Gastrocnemius medialis (tissue), 4 donors: ENCODE measurements around the gene DSC1. TPM values are rescaled to one million over a fixed set of nuclear protein-coding genes. Genes with fewer than 3 reads are reported as not detected.
"Not testable (repeated sequence)": the region's sequence is repeated elsewhere in the genome, so short reads cannot be mapped to it uniquely, and the experiment has no call there.

Experiments
- ATAC-seq, 2 donors: fragments of 150-250 bp; one replicate each; pipeline ENCODE4 v1.9.1; 2016
- DNase-seq, 2 donors: peaks; one replicate each; pipeline ENCODE4 v3.0.0-alpha.2; 2019
- H3K27ac ChIP-seq, 4 donors: fragments of 200-600 bp; sonication (generic); 1 replicate in 1 of 4; 2 replicates in 3 of 4; pipeline ENCODE4 v1.5.1; 2016 to 2018; ENCODE audit warnings: mild to moderate bottlenecking in 2 of 4, moderate library complexity in 1 of 4
- H3K27me3 ChIP-seq, 3 donors: fragments of 200-600 bp; sonication (generic) in 2 of 3; 1 replicate in 1 of 3; 2 replicates in 2 of 3; pipeline versions ENCODE4 v1.5.1 to v1.6.0; 2016 to 2019; ENCODE audit warnings: mild to moderate bottlenecking in 1 of 3, moderate library complexity in 1 of 3
- H3K36me3 ChIP-seq, 2 donors: fragments of 200-600 bp; sonication (generic) in 1 of 2; one replicate each; pipeline ENCODE4 v1.5.1; 2017 to 2018
- H3K4me1 ChIP-seq, 2 donors: fragments of 200-600 bp; sonication (generic) in 1 of 2; one replicate each; pipeline ENCODE4 v1.5.1; 2016 to 2017; ENCODE audit warnings: mild to moderate bottlenecking in 2 of 2
- H3K4me3 ChIP-seq, 4 donors: fragments of 200-600 bp; sonication (generic) in 3 of 4; 1 replicate in 1 of 4; 2 replicates in 3 of 4; pipeline ENCODE4 v1.5.1; 2016 to 2019; ENCODE audit warnings: mild to moderate bottlenecking in 2 of 4
- H3K9me3 ChIP-seq, 3 donors: fragments of 200-600 bp; sonication (generic) in 2 of 3; 1 replicate in 1 of 3; 2 replicates in 2 of 3; pipeline ENCODE4 v1.5.1; 2016 to 2019
- POLR2A ChIP-seq, 2 donors: fragments of 450-650 bp; IDR thresholded peaks; one replicate each; pipeline ENCODE4 v1.6.1; 2017; ENCODE audit warnings: antibody characterized with exemption in 2 of 2, mild to moderate bottlenecking in 2 of 2, moderate library complexity in 2 of 2
- in situ Hi-C, 4 donors: fragments of 200-750 bp; cut with MboI; loops; one replicate each; pipeline versions ENCODE4 v1.15.0 to v1.8.0; 2017; ENCODE audit warnings: low sequenced_read_pairs in 4 of 4
- intact Hi-C: fragments of 100-400 bp; cut with DNase I; formaldehyde crosslinking; loops from one replicate; pipeline ENCODE4 v1.15.1; 2023; ENCODE audit warnings: low total_unique reads
- total RNA-seq, 4 donors: library from RNA; depleted of rRNA; stranded (reverse); fragments of >200 nt; gene quantifications; one replicate each; pipeline versions ENCODE4 v1.1.0 to v1.2.3, GENCODE V29; 2016
- TF ChIP-seq, protein P1 (sequence below), 5 experiments: fragments of 450-650 bp in 3 of 5; fragments of 200-600 bp in 2 of 5; sonication (generic) in 2 of 5; IDR thresholded peaks in 4 of 5; conservative IDR thresholded peaks in 1 of 5; 1 replicate in 4 of 5; 2 replicates in 1 of 5; pipeline ENCODE4 v1.5.1; 2016 to 2019; ENCODE audit warnings: antibody characterized with exemption in 5 of 5, mild to moderate bottlenecking in 3 of 5, moderate library complexity in 3 of 5

The DSC1 gene
- total RNA-seq, 4 donors from 2014 or later = not detected

DNA sequence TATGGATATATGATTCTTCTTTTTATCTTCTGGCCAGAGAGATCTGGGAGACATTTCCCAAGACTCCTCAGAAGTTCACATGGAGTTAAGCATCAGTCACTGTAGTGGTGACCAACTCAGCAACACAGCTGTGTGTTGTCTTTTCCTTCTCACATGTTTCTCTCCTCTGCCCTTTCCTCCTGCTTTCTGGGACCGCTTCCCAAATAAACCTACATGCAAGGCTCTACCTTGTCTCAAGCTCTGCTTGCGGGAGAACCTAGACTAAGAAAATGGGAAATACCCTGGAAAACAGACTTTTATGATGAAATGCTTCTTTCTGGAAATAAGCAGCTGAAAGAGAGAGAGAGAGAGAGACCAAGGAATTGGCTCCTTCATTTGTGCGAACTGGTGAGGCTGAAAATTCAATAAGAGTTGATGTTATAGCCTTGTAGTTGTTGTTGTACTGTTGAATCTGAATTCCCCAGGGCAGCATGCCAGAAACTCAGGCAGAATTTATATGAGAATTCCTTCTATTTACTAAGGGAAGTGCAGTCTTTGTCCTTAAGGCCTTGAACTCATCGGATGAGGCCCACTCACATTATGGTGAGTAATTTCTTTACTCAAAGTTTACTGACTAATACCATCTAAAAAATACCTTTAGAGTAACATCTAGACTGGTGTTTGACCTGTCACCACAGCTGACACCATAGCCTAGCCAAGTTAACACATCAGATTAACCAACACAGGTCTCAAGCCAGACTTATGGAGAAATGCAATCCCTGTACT, 22.7 kb upstream of the DSC1 start:
- Histone ChIP-seq H3K4me1 (no peaks in the 10 kb centered on the region), H3K9me3 (no peaks in the 10 kb centered on the region), H3K27me3 (no peaks in the 10 kb centered on the region), H3K4me3 (no peak overlapping the region), H3K36me3 (no peaks in the 10 kb centered on the region), H3K27ac (no peak overlapping the region)
- in situ Hi-C loops (loop anchor here in 1 of 4 donors (25.0 kb wide), 1 partner anchor 98 kb away; no protein-coding TSS in a partner anchor), intact Hi-C loops (no loop called here)
- no peak for ATAC-seq
- no peak for TF ChIP-seq POLR2A (IDR thresholded peaks at IDR 0.05)
- TF ChIP-seq, protein P1, sequence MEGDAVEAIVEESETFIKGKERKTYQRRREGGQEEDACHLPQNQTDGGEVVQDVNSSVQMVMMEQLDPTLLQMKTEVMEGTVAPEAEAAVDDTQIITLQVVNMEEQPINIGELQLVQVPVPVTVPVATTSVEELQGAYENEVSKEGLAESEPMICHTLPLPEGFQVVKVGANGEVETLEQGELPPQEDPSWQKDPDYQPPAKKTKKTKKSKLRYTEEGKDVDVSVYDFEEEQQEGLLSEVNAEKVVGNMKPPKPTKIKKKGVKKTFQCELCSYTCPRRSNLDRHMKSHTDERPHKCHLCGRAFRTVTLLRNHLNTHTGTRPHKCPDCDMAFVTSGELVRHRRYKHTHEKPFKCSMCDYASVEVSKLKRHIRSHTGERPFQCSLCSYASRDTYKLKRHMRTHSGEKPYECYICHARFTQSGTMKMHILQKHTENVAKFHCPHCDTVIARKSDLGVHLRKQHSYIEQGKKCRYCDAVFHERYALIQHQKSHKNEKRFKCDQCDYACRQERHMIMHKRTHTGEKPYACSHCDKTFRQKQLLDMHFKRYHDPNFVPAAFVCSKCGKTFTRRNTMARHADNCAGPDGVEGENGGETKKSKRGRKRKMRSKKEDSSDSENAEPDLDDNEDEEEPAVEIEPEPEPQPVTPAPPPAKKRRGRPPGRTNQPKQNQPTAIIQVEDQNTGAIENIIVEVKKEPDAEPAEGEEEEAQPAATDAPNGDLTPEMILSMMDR (IDR thresholded peaks at IDR 0.05 in 4 of 5, conservative IDR thresholded peaks at IDR 0.05 in 1 of 5) = no peak
- DNase-seq = no peak

DNA sequence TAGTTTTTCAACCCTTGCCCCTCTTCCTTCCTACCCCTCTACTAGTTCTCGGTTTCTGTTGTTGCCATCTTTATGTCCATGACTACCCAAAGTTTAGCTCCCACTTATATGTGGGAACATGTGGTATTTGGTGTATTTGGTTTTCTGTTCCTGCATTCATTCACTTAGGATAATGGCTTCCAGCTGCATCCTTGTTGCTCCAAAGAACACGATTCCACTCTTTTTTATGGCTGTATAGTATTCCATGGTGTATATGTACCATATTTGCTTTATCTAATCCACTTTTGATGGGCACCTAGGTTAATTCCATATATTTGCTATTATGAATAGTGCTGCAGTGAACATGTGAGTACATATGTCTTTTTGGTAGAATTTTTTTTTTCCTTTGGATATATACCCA, 20.6 kb upstream of the DSC1 start:
- TF ChIP-seq, protein P1 (IDR thresholded peaks at IDR 0.05 in 4 of 5, conservative IDR thresholded peaks at IDR 0.05 in 1 of 5) = no peak
- TF ChIP-seq POLR2A (IDR thresholded peaks at IDR 0.05) = no peak
- intact Hi-C loops (no loop called here), in situ Hi-C loops (loop anchor here in 1 of 4 donors (25.0 kb wide), 1 partner anchor 96 kb away; no protein-coding TSS in a partner anchor)
- no peaks in the 10 kb centered on the region for H3K9me3 ChIP-seq
- no peak overlapping the region for H3K27ac ChIP-seq
- H3K36me3 ChIP-seq = no peaks in the 10 kb centered on the region
- DNase-seq (no peak), ATAC-seq (no peak)
- H3K4me1 ChIP-seq = no peaks in the 10 kb centered on the region
- H3K27me3 ChIP-seq = no peaks in the 10 kb centered on the region
- no peak overlapping the region for H3K4me3 ChIP-seq

DNA sequence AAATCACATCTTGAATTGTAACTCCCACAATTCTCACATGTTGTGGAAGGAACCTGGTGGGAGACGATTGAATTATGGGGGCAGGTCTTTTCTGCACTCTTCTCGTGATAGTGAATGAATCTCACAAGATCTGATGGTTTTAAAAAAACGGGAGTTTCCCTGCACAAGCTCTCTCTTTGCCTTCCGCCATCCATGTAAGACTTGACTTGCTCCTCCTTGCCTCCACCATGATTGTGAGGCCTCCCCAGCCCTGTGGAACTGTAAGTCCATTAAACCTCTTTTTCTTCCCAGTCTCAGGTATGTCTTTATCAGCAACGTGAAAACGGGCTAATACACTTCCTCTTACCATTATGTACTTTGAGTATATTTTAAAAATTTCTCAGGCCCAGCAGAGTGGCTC, 14.7 kb upstream of the DSC1 start:
- H3K4me1 ChIP-seq, intact Hi-C loops, H3K27me3 ChIP-seq, H3K27ac ChIP-seq, H3K9me3 ChIP-seq, H3K4me3 ChIP-seq, ATAC-seq, DNase-seq, H3K36me3 ChIP-seq: not testable (repeated sequence)
- in situ Hi-C loops = loop anchor here in 1 of 4 donors (25.0 kb wide), 1 partner anchor 90 kb away; no protein-coding TSS in a partner anchor

DNA sequence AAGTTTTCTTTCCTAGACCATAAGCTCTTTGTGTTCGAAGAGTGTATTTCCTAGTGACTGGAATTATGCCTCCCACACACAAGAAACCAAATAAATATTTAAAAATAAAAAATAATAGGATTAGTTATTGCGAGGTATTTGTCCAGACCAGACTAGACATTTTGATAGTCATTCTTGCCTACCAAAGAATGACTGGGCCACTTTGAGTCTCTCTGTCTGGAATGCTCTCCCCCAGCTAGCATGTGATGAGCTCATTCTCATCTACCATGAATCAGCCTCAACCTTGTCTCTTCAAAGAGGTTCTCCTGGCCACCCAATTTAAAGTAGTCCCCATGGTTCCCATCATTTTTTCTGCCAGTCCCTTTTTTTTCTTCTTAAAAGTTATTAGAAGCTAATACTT, 13.9 kb upstream of the DSC1 start:
- H3K27ac ChIP-seq = no peak overlapping the region
- in situ Hi-C loops = loop anchor here in 1 of 4 donors (25.0 kb wide), 1 partner anchor 89 kb away; no protein-coding TSS in a partner anchor
- no peaks in the 10 kb centered on the region for H3K27me3 ChIP-seq
- DNase-seq (no peak), ATAC-seq (no peak)
- intact Hi-C loops = no loop called here
- H3K36me3 ChIP-seq = no peaks in the 10 kb centered on the region
- no peaks in the 10 kb centered on the region for H3K4me1 ChIP-seq
- no peaks in the 10 kb centered on the region for H3K9me3 ChIP-seq
- no peak overlapping the region for H3K4me3 ChIP-seq
- TF ChIP-seq, protein P1 (IDR thresholded peaks at IDR 0.05 in 4 of 5, conservative IDR thresholded peaks at IDR 0.05 in 1 of 5) = no peak
- no peak for TF ChIP-seq POLR2A (IDR thresholded peaks at IDR 0.05)

DNA sequence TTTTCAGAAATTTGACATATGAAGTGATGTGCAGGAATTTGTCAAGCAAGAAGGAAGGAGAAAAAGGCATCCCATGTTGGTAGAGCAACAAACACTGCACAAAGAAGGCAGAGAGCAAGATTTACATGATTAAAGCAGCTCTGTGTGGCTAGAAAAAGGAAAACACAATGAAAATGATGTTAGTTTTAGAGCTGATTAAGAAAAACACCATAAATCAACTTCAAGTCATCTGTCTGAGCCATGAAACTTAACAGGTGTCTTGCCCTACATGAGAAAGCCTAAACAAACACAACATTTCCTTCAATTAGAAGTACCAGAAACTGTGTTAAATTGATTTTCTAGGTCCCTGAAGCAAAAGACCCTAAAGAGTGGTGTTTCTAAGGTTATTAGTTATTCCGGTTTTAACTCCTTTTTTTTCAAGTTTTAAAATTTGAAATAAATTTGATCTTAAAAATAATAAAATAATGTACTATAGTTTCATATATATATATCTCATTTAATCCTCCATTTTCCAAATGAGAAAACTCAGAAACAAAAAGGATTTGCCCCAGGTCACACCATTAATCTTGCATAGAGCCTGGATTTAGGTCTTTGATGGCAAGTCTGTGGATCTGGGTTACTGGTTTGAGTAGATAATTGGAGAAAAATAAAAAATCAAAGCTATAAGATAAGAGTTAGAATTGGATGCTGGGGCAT, 8.6 kb upstream of the DSC1 start:
- no peak for TF ChIP-seq POLR2A (IDR thresholded peaks at IDR 0.05)
- TF ChIP-seq, protein P1 (IDR thresholded peaks at IDR 0.05 in 4 of 5, conservative IDR thresholded peaks at IDR 0.05 in 1 of 5) = no peak
- Histone ChIP-seq H3K27me3 (no peaks in the 10 kb centered on the region), H3K4me1 (no peaks in the 10 kb centered on the region), H3K27ac (no peak overlapping the region), H3K36me3 (no peaks in the 10 kb centered on the region), H3K9me3 (no peaks in the 10 kb centered on the region), H3K4me3 (no peak overlapping the region)
- intact Hi-C loops = no loop called here
- in situ Hi-C loops = no loop called here
- ATAC-seq (no peak), DNase-seq (no peak)
